ENCODE measurements around the gene CCZ1B.
"Not testable (repeated sequence)": the region's sequence is repeated elsewhere in the genome, so short reads cannot be mapped to it uniquely, and the experiment has no call there.

CCZ1B gene

DNA sequence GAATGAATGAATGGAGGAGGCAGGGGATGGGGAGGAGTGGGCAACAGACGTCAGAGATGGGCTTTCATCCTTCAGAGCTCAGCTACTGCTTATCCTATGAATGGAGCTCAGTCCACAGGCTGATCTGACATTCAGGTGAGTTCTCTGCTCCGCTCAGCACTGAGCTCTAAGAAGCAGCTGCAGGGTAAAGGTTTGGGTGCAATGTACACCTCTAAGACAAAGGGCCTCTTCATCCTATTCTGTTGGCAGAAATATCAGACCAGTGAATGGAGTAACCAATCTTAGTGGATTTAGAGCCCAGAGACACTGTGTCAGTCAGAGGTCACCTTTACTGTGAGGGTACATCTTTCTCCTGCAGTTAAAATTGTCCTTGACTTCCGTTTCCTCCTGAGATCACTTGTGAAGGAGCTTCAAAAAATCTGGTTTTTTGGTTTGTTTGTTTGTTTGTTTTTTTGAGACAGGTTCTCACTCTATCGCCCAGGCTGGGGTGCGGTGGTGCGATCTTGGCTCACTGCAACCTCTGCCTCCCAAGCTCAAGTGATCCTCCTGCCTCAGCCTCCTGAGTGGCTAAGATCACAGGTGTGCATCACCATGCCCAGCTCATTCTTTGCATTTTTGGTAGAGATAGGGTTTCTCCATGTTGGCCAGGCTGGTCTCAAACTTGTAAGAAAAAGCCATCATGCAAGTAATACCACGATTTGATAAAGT lies 5.1 kb upstream of the CCZ1B start:
- no peak for DNase-seq (ENCODE audit: low read depth in 2 of 2)

DNA sequence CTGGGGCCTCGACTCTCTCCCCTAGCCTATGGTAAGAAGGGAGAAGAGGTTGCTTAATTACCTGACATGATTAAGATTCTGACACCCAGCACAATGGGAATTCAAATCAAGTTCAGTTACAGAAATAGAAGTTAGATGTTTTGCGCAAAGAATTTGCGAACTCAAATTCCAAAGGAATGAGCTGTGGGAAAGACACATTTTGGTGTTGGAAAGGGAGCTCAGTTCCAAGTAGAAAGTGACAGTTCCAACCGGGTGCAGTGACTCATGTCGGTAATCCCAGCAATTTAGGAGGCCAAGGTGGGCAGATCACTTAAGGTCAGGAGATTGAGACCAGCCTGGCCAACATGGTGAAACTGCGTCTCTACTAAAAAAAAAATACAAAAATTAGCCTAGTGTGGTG lies 4.0 kb upstream of the CCZ1B start:
- not testable (repeated sequence) for DNase-seq (ENCODE audit: low read depth in 2 of 2)

DNA sequence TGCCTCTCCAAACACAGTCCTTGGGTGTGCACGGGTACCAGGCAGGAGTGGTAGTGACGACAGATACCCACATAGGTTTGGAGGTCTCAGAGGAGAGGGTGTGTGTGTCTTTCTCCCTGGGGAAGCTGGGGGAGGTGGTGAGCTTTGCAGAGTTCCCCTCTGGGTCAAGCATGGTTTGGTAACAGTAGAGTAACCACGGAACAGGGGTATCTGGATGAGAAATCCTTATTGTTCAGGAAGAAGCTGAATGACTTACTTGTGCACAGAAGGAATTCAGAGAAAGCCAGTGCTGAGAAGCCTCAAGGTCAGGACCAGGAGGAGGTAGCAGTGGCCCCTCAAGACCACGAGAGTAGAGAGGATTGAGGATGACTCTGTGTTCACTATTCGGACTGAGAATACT lies 3.5 kb upstream of the CCZ1B start:
- not testable (repeated sequence) for DNase-seq (ENCODE audit: low read depth in 2 of 2)

DNA sequence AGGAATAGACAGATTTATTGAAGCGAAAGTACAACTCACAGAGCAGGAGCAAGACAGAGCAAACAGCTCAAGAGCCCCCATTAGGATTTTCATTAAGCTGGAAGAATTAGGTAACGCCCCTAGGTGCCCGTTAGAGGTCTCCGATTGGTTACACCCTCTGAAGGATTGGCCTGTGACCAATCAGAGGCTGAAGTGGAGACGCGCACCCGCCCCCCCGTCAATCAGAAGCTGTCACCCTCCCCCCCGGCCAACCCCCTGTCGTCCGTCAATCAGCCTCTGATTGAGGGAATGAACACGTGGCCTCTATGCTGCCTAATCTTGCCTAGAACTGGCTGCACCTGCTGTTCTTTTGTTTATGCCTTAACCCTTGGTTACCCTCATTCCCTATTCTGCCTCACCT lies 1.1 kb upstream of the CCZ1B start:
- not testable (repeated sequence) for DNase-seq (ENCODE audit: low read depth in 2 of 2)

DNA sequence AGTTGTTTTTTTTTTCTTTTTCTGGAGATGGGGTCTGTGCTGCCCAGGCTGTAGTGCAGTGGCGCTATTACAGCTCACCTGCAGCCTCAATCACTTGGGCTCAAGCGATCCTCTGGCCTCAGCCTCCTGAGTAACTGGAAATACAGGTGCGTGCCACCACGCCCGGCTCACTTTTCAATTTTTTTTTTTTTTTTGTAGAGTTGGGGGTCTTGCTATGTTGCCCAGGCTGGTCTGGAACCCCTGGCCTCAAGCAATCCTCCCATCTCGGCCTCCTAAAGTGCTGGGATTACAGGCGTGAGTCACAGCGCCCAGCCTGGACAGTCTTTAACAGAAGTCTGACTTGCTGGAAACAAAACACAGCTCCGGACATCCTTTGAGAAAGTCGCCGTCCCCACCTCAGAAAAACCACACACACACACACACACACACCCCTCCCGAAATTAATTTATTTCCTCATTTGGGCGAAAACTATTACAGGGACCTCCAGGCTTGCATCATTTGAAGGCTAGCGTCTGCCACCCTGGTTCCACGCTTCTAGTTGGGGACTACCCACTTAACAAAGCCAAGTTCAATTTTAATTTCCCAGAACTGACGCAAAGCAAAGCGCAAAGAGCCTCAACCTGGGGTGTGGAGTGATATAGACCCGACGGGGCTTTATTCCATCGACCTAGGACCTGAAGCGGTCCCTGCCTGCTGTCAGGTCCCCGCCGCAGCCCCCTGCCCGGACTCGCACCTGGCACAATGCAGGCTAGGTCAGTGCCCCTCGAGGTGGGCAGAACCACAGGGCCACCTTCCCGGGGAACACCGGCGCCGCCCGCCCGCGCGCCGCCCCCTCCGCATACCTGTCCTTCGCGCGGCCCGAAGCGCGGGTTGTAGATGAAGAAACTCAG lies 594 bp downstream of the CCZ1B start:
- not testable (repeated sequence) for DNase-seq (ENCODE audit: low read depth in 2 of 2)

DNA sequence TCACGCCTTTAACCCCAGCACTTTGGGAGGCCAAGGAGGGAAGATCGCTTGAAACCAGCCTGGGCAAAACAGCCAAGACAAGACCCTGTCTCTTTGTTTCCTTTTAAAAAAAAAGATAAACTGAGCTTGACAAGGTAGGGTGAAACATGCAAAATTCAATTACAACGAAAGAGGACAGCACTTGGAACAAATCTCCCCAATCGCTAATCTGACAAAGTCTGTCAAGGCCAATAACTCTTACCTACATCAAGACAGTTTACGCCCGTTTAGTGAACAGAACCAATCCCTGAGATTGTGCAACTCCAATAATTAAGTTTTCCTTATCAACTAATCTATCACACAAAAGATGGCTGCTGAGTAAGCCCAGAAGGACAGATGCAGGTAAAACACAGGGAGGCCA lies 4.5 kb downstream of the CCZ1B start:
- not testable (repeated sequence) for DNase-seq (ENCODE audit: low read depth in 2 of 2)

DNA sequence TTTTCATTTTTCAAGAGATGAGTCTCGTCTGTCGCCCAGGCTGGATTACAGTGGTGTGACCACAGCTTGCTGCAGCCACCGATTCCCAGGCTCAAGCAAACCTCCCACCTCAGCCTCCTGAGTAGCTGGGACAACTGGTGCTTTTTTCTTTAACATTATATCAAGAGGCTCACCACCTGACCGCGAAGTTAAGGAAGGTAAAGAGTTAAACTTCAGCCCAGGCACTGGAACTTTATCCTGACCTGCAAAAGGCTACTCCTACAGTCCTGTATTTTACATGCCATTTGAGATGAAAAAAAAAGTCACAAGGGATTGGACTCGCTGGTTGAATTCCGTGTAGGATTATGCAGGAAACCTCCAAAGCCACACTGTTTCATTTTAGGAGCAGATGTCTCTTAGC lies 10.6 kb downstream of the CCZ1B start:
- not testable (repeated sequence) for DNase-seq (ENCODE audit: low read depth in 2 of 2)

DNA sequence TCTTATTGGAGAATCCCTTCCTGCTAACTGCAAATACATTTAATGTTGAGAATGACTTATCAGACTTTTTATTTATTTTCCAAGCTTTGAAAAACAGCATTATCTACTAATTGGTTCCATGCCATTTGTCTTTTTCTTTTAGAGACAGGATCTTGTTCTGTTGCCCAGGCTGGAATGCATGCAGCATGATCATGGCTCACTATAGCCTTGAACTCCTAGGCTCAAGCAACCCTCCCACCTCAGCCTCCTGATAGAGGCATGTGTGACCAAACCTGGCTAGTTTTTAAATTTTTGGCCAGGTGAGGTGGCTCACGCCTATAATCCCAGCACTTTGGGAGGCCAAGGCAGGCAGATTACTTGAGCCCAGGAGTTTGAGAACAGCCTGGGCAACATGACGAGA lies 13.1 kb downstream of the CCZ1B start:
- DNase-seq (ENCODE audit: low read depth in 2 of 2) = not testable (repeated sequence)

DNA sequence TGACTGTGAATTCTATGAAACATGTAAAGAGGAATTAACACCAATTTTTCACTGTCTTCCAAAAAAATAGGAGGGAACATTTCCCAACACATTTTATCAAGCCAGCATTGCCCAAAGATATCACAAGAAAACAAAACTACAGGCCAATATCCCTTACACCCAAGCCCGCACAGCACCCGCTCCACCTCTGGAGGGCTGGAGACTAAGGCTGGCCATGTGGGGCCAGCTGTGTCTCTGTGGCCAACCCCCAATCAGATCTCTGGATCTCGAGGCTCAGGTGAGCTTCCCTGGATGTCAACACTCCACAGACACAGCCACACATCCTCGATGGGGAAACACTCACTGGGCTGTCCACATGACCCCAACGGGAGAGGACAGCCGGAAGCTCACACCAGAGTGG lies 18.1 kb downstream of the CCZ1B start:
- not testable (repeated sequence) for DNase-seq (ENCODE audit: low read depth in 2 of 2)

DNA sequence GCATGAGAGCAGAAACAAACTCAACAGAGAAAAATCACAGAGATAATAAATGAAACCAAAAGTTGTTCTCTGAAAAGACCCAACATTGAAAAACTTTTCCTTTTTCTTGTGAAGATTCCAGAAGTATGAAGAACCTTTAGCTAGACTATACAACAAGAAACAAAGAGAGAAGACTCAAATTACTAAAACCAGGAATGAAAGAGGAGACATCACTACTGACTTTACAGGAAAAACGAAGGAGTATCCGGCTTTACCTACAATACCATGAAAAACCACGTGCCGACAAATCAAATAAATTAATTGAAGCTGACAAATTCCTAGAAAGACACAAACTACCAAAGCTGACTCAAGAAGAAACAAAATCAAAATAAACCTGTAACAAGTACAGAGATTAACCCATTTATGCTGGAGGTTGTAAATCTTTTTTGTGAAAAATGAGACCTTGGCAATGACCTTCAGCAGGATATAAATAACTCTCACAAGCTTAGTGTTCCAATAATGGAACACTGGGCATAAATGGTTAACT lies 18.6 kb downstream of the CCZ1B start:
- not testable (repeated sequence) for DNase-seq (ENCODE audit: low read depth in 2 of 2)

DNA sequence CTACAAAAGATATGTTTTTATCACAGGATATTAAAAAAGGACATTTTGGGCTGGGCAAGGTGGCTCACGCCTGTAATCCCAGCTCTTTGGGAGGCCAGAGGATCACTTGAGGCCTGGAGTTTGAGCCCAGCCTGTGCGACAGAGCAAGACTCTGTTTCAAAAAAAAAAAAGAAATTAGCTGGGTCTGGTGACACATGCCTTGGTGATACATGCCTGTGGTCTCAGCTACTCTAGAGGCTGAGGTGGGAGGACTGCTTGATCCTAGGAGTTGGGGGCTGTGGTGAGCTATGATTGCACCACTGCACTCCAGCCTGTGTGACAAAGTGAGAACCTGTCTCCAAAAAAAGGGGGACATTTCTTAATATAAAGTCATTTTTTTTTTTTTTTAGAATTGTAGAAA lies 25.7 kb downstream of the CCZ1B start:
- DNase-seq (ENCODE audit: low read depth in 2 of 2) = not testable (repeated sequence)

DNA sequence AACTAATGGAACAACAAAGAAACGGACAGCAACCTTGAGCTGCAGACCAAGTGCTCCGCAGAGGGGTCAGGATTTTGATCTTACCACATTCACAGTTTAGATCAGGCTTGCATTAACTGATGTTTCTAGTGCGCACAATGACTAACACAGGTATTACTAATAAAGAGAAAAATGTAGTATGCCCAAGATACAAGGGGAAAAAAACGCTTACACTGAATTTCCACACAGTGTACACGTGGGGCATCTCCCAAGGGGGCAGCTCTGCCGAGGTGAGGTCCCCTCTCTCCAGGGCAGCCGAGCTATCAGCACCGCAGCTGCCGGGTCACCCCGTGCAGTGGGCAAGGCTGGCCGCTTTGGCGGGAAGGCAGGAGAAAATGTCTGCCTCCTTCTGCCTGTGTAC lies 26.2 kb downstream of the CCZ1B start:
- DNase-seq (ENCODE audit: low read depth in 2 of 2) = not testable (repeated sequence)

DNA sequence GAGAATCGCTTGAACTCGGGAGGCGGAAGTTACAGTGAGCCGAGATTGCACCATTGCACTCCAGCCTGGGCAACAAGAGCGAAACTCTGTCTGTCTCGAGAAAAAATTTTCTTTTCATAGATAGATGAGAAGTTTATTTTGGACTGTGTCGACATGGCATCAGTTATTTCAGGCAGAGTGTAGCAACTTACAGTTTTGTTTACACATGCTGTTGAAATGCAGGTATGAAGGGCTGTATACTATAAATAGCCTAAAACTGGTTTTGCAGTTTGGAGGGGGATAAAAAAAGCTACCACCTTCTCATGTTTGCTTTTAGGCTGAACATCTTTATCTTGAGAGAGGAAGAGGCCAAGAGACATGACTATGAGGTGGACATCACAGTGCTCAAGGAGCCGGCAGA lies 28.0 kb downstream of the CCZ1B start:
- DNase-seq (ENCODE audit: low read depth in 2 of 2) = not testable (repeated sequence)

DNA sequence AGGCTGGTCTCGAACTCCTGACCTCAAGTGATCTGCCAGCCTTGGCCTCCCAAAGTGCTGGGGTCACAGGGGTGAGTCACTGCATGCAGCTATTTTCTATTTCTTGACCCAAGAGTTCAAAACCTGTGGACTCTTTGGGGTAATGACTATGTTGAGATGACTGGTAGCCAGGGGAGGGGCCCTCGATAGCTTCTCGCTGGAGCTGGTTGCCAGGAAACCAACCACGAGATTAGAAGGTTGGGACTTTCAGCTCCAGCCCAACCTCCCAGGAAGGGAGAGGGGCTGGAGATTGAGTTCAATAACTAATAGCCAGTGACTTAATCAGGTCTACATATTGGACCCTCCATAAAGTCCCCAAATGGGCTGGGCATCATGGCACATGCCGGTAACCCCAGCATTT lies 28.9 kb downstream of the CCZ1B start:
- DNase-seq (ENCODE audit: low read depth in 2 of 2) = not testable (repeated sequence)

DNA sequence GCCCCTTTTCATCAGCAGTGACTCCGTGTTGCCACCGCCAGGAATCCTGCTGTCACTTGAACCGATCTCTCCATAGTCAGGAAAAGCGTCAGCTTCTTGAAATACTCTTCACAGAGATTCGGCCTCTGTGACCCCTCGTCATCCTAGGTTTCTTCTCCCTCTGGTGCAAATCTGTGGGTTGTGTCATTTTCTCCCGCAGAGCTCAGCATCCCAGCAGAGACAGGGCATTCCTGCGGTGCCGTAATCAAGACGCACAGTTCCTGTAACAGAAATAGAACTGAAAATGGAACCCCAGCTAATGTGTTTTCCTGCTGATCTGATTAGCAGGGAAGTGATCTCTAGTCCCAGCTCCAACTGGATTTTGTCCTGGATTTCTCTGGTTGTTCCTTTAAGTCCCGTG lies 31.8 kb downstream of the CCZ1B start:
- not testable (repeated sequence) for DNase-seq (ENCODE audit: low read depth in 2 of 2)

DNA sequence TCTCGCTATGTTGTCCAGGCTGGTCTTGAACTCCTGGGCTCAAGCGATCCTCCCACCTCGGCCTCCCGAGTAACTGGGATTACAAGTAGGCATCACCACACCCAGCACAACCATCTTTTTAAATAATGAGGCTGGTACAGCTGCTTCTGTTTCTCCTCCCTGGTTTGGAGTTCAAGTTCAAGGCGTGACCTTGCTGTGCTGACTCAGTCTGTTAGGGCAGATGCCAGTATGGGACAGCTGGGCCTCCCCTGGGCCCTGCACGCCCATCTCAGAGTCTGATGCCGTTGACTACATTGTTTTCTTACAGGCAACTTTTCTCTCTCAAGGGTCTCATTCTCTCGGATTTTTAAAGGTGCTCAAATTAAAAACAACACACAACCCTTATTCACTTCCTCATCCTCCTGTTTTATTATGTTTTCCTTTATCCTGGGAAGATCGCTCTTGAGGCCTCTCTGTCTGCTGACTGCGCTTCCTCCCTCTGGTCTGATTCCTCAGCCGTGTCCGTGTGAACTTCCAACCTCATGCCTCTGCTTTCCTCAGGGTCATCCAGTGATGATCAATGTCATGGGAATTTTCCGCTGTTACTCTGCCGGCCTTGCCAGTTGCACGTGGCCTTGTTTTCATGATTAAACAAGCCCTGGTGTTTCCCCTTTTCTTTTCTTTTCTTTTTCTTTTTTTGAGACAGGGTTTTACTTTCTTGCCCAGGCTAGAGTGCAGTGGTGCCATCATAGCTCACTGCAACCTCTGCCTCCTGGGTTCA lies 33.8 kb downstream of the CCZ1B start:
- DNase-seq (ENCODE audit: low read depth in 2 of 2) = not testable (repeated sequence)

DNA sequence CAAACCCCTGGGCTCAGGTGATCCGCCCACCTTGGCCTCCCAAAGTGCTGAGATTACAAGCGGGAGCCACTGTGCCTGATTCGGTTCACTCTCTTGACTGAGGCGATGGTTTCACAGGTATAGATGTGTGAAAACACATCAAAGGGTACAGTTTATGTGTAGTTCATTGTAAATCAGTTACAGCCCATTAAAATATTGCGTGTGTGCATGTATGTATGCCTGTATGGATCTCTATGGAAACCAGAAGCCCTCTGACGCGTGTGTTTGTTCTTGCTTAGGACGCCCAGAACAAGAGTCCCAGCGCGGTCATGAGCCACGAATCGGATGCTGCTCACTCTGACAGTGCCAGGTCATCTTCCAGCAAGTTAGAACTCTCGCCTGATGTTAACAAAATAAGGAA lies 36.7 kb downstream of the CCZ1B start:
- DNase-seq (ENCODE audit: low read depth in 2 of 2) = not testable (repeated sequence)

DNA sequence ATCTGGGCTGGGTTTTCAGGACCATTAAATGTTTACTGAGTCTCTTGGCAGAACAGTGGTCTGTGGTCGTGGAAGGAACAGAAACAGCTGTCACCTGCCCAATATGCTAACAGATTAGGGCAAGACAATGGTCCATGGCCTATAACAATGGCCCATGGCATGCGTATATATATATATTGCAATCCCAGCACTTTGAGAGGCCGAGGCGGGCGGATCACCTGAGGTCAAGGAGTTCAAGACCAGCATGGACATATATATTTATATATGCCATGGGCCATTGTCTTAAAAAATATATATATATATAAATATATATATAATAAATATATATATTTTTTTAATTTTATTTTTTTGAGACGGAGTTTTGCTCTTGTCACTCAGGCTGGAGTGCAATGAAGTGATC lies 44.5 kb downstream of the CCZ1B start:
- DNase-seq (ENCODE audit: low read depth in 2 of 2) = not testable (repeated sequence)

DNA sequence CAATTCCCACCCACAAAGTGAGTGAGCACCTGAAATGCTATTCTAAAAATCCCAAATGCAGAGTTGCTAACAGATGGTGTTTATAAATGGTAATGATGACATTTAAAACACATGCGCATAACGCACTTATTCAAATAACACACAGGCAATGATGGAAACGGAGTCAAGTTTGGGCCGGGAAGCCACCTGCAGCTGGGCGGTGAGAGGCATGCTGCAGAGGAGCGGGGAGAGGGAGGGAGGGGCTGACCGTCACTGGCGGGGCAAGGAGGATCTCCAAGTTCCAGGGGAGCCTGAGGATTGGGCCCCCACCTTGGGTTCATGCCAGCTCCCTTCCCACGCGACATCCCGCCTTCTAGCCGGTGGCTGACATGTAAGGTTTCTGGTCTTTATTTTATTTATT lies 64.9 kb downstream of the CCZ1B start:
- DNase-seq (ENCODE audit: low read depth in 2 of 2) = not testable (repeated sequence)

DNA sequence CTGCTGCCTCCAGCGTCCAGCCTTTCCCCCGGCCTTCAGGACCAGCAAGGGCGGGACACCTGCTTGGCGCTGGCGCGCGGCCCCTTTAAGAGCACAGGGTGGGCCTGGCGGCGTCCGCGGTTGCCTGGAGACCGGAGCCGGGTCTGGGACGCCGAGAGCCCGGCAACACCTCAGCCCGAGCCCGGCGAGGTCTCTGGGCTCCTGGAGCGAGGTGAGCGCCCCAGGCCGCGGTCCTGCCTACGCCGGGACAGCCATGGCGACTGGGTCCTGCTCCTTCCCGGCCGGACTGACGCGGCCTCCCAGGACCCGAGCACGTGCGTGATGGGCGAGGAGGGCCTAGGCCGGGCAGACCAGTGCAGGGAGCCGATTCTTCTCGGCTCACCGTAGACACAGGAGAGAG lies 72.1 kb downstream of the CCZ1B start, which contains the start of gene RSPH10B2:
Gene RSPH10B2 (plus strand): TSS at position 140 of the 400 bp plus-strand sequence. CDS start 3,575 bp downstream, outside the sequence.
- DNase-seq (ENCODE audit: low read depth in 2 of 2) = not testable (repeated sequence)

DNA sequence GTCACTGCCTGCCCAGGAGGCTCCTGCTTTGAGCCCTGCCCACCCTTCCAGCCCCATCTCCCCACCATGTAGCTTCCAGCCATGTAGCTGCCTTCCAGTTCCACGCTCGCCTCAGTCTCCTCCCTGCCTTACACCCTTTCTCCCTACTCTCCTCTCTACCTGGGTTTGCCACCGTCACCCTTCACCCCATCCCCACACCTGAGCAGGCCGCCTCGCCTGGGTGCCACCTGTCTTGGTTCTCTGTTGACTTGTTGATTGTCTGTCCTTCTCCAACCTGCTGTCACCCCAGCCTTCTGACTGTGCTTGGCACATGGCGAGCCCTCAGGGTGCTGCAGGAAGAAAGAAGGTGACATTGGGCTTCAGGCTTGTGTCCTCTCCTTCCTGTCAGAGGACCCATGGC lies 75.9 kb downstream of the CCZ1B start:
- DNase-seq (ENCODE audit: low read depth in 2 of 2) = not testable (repeated sequence)

DNA sequence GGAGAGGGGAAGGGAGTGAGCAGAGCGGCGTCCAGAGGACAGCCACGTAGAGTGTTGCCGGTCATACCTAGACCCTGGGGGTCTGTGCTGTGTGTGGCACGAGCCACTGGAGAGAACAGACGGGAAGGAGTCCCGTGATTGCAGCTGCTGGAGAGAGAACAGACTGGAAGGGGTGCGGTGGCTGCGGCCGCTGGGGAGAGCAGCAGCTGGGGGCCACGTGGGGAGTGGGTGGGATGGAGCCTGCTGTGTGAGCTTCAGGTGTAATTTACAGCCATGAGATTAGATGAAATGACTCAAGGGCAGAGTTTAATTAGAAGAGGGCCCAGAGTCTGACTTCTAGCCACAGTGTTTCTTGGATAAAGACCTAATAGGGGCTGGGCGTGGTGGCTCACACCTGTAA lies 76.7 kb downstream of the CCZ1B start:
- not testable (repeated sequence) for DNase-seq (ENCODE audit: low read depth in 2 of 2)
